Neural crest cell (in vitro differentiated cells): ENCODE measurements around the gene TBL1Y. TPM values are rescaled to one million over a fixed set of nuclear protein-coding genes. Genes with fewer than 3 reads are reported as not detected.
"Not testable (repeated sequence)": the region's sequence is repeated elsewhere in the genome, so short reads cannot be mapped to it uniquely, and the experiment has no call there.

Source experiments
- DNase-seq: peaks from one replicate; pipeline ENCODE4 v3.0.0; 2021; ENCODE audit warnings: low read depth, mixed read lengths, low spot score
- H3K27ac Mint-ChIP-seq: one replicate; pipeline ENCODE4 v1.8.0; 2021; ENCODE audit warnings: mild to moderate bottlenecking, mixed read lengths; ENCODE audit not compliant: unreplicated experiment
- H3K27me3 Mint-ChIP-seq: 2 replicates; pipeline ENCODE4 v1.8.0; 2021; ENCODE audit warnings: low read depth, mild to moderate bottlenecking, mixed read lengths
- H3K36me3 Mint-ChIP-seq: 2 replicates; pipeline ENCODE4 v1.8.0; 2021; ENCODE audit warnings: low read depth, mild to moderate bottlenecking, mixed read lengths
- H3K4me1 Mint-ChIP-seq: 2 replicates; pipeline ENCODE4 v1.8.0; 2021; ENCODE audit warnings: mixed read lengths
- H3K4me3 Mint-ChIP-seq: one replicate; pipeline ENCODE4 v1.8.0; 2021; ENCODE audit warnings: mild to moderate bottlenecking, mixed read lengths
- H3K9me3 Mint-ChIP-seq: 2 replicates; pipeline ENCODE4 v1.8.0; 2021; ENCODE audit warnings: mixed read lengths
- CTCF ChIP-seq: fragments of 200-600 bp; sonication (generic); conservative IDR thresholded peaks from 2 replicates; pipeline ENCODE4 v1.5.0; 2021; ENCODE audit warnings: antibody characterized with exemption, mild to moderate bottlenecking
- long read RNA-seq: library from polyadenylated mRNA; unstranded; transcript quantifications from one replicate; pipeline ENCODE4 v2.0.0, GENCODE V29; 2020
- total RNA-seq: library from RNA; stranded (reverse); gene quantifications from 2 replicates; pipeline ENCODE4 v1.2.1, GENCODE V29; 2021

The TBL1Y gene
- total RNA-seq, result not detected in 2 replicates
- long read RNA-seq, result 0 reads

DNA sequence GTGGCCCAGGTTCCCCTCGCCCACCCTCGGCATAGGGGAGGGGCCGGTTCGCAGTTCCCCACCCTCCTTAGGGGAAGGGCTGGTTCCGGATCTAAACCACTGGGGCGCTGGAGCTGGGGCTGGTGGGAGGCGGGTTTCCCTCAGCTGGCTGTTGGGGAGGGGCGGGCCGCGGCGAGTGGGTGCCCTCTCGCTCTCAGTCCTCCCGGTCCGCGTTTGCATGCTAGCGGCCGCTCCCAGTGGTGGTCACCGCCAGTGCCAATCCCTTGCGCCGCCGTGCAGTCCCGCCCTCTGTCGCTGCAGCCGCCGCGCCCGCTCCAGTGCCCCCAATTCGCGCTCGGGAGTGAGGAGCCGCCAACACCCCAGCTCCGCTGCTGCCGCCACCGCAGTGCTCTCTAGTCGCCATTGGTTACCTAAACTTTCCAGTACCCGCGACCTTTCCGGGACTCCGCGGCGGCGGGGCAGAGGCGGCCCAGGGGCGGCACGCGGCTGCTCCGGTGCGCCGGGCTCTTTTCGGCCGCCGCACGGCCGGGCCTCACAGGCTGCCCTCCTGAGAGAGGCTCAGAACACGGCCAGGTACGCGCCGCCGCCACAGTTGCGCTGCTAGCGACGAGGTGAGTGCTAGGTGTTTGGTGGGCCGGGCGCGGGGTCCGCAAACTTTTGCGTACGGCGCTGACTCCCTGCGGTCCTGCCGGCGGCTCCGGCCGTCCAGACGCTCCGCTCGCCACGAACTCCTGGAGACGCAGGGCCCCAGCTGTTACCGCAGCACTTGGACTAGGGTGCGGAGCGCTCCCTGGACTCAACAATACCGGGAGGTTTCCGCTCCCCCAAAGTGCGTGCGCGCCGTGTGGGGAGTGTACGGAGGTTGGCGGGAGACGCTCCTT, at the start of gene TBL1Y:
Gene TBL1Y (plus strand): TSS at position 326 of the 881 bp plus-strand sequence. CDS start 114,388 bp downstream, outside the sequence.
- DNase-seq, result no peak
- Mint-ChIP-seq H3K4me3 (no peak within 1 kb of the TSS), H3K27ac (no peak within 1 kb of the TSS), H3K9me3 (no peaks in the 10 kb centered on the region), H3K4me1 (no peaks in the 10 kb centered on the region), H3K27me3 (no peaks in the 10 kb centered on the region), H3K36me3 (no peaks in the 10 kb centered on the region)
- TF ChIP-seq CTCF, result no peak

DNA sequence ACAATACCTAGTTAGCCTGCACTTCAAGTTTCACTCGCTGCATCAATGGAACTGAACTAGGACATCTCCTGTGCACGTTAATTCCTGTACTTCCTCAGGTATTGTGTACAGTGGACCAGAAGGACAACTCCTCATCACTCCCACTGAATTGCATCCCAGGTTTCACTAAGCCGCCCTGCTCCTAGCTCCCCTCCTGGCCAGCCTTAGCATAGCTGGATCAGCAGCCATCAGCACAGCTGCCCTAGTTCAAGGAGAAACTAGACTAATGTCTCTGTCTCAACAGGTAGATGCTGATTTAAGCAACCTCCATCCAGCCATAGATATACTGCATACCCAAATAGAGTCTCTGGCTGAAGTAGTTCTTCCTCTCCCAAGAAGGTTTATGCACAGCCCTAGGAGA, 16.0 kb upstream of the TBL1Y start:
- no peak overlapping the region for H3K4me3 Mint-ChIP-seq
- no peaks in the 10 kb centered on the region for H3K4me1 Mint-ChIP-seq
- no peaks in the 10 kb centered on the region for H3K9me3 Mint-ChIP-seq
- no peaks in the 10 kb centered on the region for H3K27me3 Mint-ChIP-seq
- no peak overlapping the region for H3K27ac Mint-ChIP-seq
- no peaks in the 10 kb centered on the region for H3K36me3 Mint-ChIP-seq
- DNase-seq, result no peak
- no peak for TF ChIP-seq CTCF

- H3K4me1 Mint-ChIP-seq, result no peaks in the 10 kb centered on the region
- H3K4me3 Mint-ChIP-seq, result no peak overlapping the region
- H3K27me3 Mint-ChIP-seq, result no peaks in the 10 kb centered on the region
Observed at GRCh38 chrY:6895236-6895635, 15.3 kb upstream of the TBL1Y start.

DNA sequence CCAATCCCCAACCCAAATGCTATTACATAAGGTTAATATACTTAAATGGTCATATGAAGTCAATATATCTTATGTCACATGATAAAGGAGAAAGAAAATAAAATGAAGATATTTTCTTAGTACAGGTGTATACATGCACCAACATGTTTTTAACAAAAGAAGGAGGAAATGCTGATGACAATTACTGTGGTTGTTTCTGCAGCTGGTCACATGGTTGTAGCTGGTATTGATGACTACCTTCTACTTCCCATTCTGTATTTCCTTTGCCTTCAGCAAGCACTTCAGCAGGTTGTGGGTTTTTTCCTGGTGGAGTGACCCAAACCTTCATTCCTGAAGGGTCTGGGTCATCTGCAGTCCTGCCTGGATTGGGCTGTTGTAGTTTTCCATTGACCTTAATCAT, 8.4 kb upstream of the TBL1Y start:
- not testable (repeated sequence) for H3K4me1 Mint-ChIP-seq, H3K27ac Mint-ChIP-seq, H3K9me3 Mint-ChIP-seq, DNase-seq, H3K4me3 Mint-ChIP-seq, H3K36me3 Mint-ChIP-seq, H3K27me3 Mint-ChIP-seq

More at GRCh38 chrY:6895236-6895635, 15.3 kb upstream of the TBL1Y start:
- no peak for DNase-seq
- no peak for TF ChIP-seq CTCF
- Mint-ChIP-seq H3K36me3 (no peaks in the 10 kb centered on the region), H3K27ac (no peak overlapping the region), H3K9me3 (no peaks in the 10 kb centered on the region)

GRCh38 chrY:6907591-6907990, 2.9 kb upstream of the TBL1Y start:
- Mint-ChIP-seq H3K4me1 (no peaks in the 10 kb centered on the region), H3K27me3 (no peaks in the 10 kb centered on the region), H3K4me3 (no peak overlapping the region), H3K27ac (no peak overlapping the region), H3K36me3 (no peaks in the 10 kb centered on the region), H3K9me3 (no peaks in the 10 kb centered on the region)
- no peak for TF ChIP-seq CTCF
- no peak for DNase-seq

DNA sequence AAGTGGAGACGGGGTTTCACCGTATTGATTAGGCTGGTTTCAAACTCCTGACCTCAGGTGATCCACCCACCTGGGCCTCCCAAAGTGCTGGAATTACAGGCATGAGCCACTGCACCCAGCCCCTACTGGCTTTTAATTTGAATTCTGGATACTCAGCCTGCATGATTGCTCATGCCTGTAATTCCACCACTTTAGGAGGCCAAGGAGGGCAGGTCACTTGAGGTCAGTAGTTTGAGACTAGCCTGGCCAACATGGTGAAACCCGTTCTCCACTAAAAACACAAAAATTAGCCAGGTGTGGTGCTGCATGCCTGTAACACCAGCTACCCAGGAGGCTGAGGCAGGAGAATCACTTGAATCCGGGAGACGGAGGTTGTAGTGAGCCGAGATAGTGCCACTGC, 2.5 kb upstream of the TBL1Y start:
- H3K27ac Mint-ChIP-seq, H3K9me3 Mint-ChIP-seq: not testable (repeated sequence)

More for the DNA sequence above, 2.5 kb upstream of the TBL1Y start:
- H3K4me3 Mint-ChIP-seq, H3K4me1 Mint-ChIP-seq, DNase-seq, H3K36me3 Mint-ChIP-seq, H3K27me3 Mint-ChIP-seq: not testable (repeated sequence)
